Endothelial cell of umbilical vein (primary cell): ENCODE data around the gene BTAF1. TPM values are rescaled to one million over a fixed set of nuclear protein-coding genes. Genes with fewer than 3 reads are reported as not detected.

Experiments
- BruUV-seq: library from RNA; stranded (reverse); fragments of 400-500 nt; replicated peaks from 2 replicates; lab custom pipeline; 2021; lab: Mats Ljungman, UMichigan
- CTCF ChIA-PET: fragments of 300-600, 350-600 bp; sonication (Branson Sonifier 250); formaldehyde crosslinking; loops from one replicate; lab custom pipeline; 2021; ENCODE audit warnings: antibody characterized with exemption, inconsistent platforms; lab: Charles Lee
- POLR2A ChIA-PET: fragments of 300-600, 350-600 bp; sonication (Branson Sonifier 250); formaldehyde crosslinking; loops from one replicate; lab custom pipeline; 2021; ENCODE audit warnings: antibody characterized with exemption, inconsistent platforms; lab: Charles Lee
- DNase-seq: peaks from one replicate; pipeline ENCODE4 v3.0.0-alpha.2; 2011; ENCODE audit warnings: low read depth, low spot score
- FAIRE-seq: peaks from 2 replicates; lab custom pipeline; 2011; peaks lifted over from hg19 to GRCh38; lab: Jason Lieb, UNC
- H2AFZ ChIP-seq: 2 replicates; pipeline ENCODE4 v1.6.0; 2012; ENCODE audit warnings: low read depth, low read length, control low read depth, inconsistent platforms
- H3K27ac ChIP-seq: 2 replicates; pipeline ENCODE4 v1.5.1; 2011; ENCODE audit warnings: low read depth, mild to moderate bottlenecking, control low read depth, low read length, moderate library complexity; ENCODE audit not compliant: insufficient read depth
- H3K27me3 ChIP-seq, 2 experiments: 2 replicates each; pipeline versions ENCODE4 v1.6.0 to v1.6.1; 2011; ENCODE audit warnings: low read length in 2 of 2, mixed read lengths in 1 of 2; ENCODE audit not compliant: control insufficient read depth in 2 of 2, insufficient read depth in 2 of 2
- H3K36me3 ChIP-seq, 2 experiments: 2 replicates in 1 of 2; 3 replicates in 1 of 2; pipeline ENCODE4 v1.5.1; 2011; ENCODE audit warnings: low read length in 2 of 2, mild to moderate bottlenecking in 1 of 2, moderate library complexity in 1 of 2; ENCODE audit not compliant: control insufficient read depth in 2 of 2, insufficient read depth in 2 of 2; ENCODE audit errors: extremely low read depth in 1 of 2
- H3K4me1 ChIP-seq: 3 replicates; pipeline ENCODE4 v1.5.1; 2011; ENCODE audit warnings: mild to moderate bottlenecking, low read length; ENCODE audit not compliant: control insufficient read depth, insufficient read depth; ENCODE audit errors: extremely low read depth
- H3K4me2 ChIP-seq: 2 replicates; pipeline ENCODE4 v1.6.1; 2011; ENCODE audit warnings: low read length, control low read depth, mixed read lengths; ENCODE audit not compliant: insufficient read depth
- H3K4me3 ChIP-seq, 3 experiments: fragments of 200-600 bp in 1 of 3; sonication (generic), shearing (Covaris generic) in 1 of 3; replicated peaks in 1 of 3; 2 replicates each; pipeline ENCODE4 v1.5.1; 2011 to 2016; ENCODE audit warnings: control low read depth in 3 of 3, low read length in 3 of 3, mild to moderate bottlenecking in 2 of 3, inconsistent platforms in 1 of 3, low read depth in 1 of 3, moderate library complexity in 1 of 3; ENCODE audit not compliant: insufficient read depth in 1 of 3
- H3K79me2 ChIP-seq: 2 replicates; pipeline ENCODE4 v1.6.0; 2012; ENCODE audit warnings: low read length, inconsistent platforms; ENCODE audit not compliant: control insufficient read depth, insufficient read depth
- H3K9ac ChIP-seq: replicated peaks from 2 replicates; pipeline ENCODE3; 2011; ENCODE audit warnings: low read length, control low read depth; ENCODE audit not compliant: insufficient read depth; ENCODE audit errors: extremely low read depth
- H3K9me1 ChIP-seq: replicated peaks from 3 replicates; pipeline ENCODE4 v1.6.0; 2011; ENCODE audit warnings: mild to moderate bottlenecking, low read length; ENCODE audit not compliant: control insufficient read depth, insufficient read depth; ENCODE audit errors: extremely low read depth
- H3K9me3 ChIP-seq: replicated peaks from 2 replicates; pipeline ENCODE4 v1.5.1; 2012; ENCODE audit warnings: low read length, inconsistent platforms; ENCODE audit not compliant: control insufficient read depth, insufficient read depth
- H4K20me1 ChIP-seq: replicated peaks from 2 replicates; pipeline ENCODE3; 2011; ENCODE audit warnings: mild to moderate bottlenecking, low read length; ENCODE audit not compliant: control insufficient read depth, insufficient read depth; ENCODE audit errors: extremely low read depth
- EZH2 ChIP-seq: IDR thresholded peaks from 2 replicates; pipeline ENCODE4 v1.6.1; 2012; ENCODE audit warnings: borderline replicate concordance, low read depth, mild to moderate bottlenecking, moderate library complexity, low read length, inconsistent platforms; ENCODE audit not compliant: severe bottlenecking
- FOS ChIP-seq: IDR thresholded peaks from 2 replicates; pipeline ENCODE4 v1.6.1; 2011; ENCODE audit warnings: mild to moderate bottlenecking, low read length, moderate library complexity, borderline replicate concordance; ENCODE audit not compliant: insufficient read depth
- GATA2 ChIP-seq: IDR thresholded peaks from 2 replicates; pipeline ENCODE4 v1.7.0; 2011; ENCODE audit warnings: low read depth, mild to moderate bottlenecking, moderate library complexity, mixed read lengths, low read length; ENCODE audit not compliant: insufficient read length, insufficient read depth
- JUN ChIP-seq: IDR thresholded peaks from 2 replicates; pipeline ENCODE4 v1.6.1; 2011; ENCODE audit warnings: borderline replicate concordance, low read depth; ENCODE audit not compliant: insufficient read length, insufficient read depth
- MAX ChIP-seq: IDR thresholded peaks from 2 replicates; pipeline ENCODE4 v1.6.1; 2011; ENCODE audit not compliant: insufficient read depth, insufficient read length
- MYC ChIP-seq: IDR thresholded peaks from one replicate; pipeline ENCODE4 v1.6.1; 2011; ENCODE audit warnings: mild to moderate bottlenecking, low read depth, low read length
- POLR2A ChIP-seq: IDR thresholded peaks from 2 replicates; pipeline ENCODE4 v1.6.1; 2012; ENCODE audit warnings: low read depth, mild to moderate bottlenecking, control low read depth, low read length
- POLR2AphosphoS5 ChIP-seq: IDR thresholded peaks from 2 replicates; pipeline ENCODE4 v1.6.1; 2012; ENCODE audit warnings: low read depth, mild to moderate bottlenecking, control low read depth, low read length, moderate library complexity; ENCODE audit not compliant: insufficient read depth
- dilution Hi-C: fragments of 300-500 bp; cut with MboI; formaldehyde crosslinking; loops from one replicate; pipeline ENCODE4 v1.15.0; 2019; ENCODE audit warnings: low sequenced_read_pairs; ENCODE audit not compliant: extremely low pct_ligation_motif_present
- intact Hi-C: fragments of 100-400 bp; cut with micrococcal nuclease; formaldehyde crosslinking; loops from one replicate; pipeline ENCODE4 v1.10.0; 2022
- polyA plus RNA-seq, 4 experiments: library from polyadenylated mRNA; depleted of rRNA in 3 of 4; stranded (reverse) in 3 of 4; unstranded in 1 of 4; fragments of >200 nt; gene quantifications; 2 replicates each; pipeline versions ENCODE4 v1.2.1 to v1.2.3, GENCODE V29; 2011 to 2012; ENCODE audit warnings: missing spikeins in 1 of 4
- total RNA-seq: library from RNA; stranded (reverse); gene quantifications from 2 replicates; pipeline ENCODE4 v1.2.3, GENCODE V29; 2021
- TF ChIP-seq, protein P1 (sequence below), 2 donors: IDR thresholded peaks; 1 replicate in 1 of 2; 2 replicates in 1 of 2; pipeline ENCODE4 v1.5.1; 2011; ENCODE audit warnings: low read length in 2 of 2, mild to moderate bottlenecking in 2 of 2, moderate library complexity in 2 of 2, control low read depth in 1 of 2, inconsistent platforms in 1 of 2, low read depth in 1 of 2; ENCODE audit not compliant: insufficient read depth in 1 of 2; ENCODE audit errors: extremely low read depth in 1 of 2

BTAF1 gene
- total and polyA plus RNA-seq, 2 donors (not counting 3 experiments of a cell fraction or from before 2014, with no cell fraction given), result 9.9 to 23.1 TPM

DNA sequence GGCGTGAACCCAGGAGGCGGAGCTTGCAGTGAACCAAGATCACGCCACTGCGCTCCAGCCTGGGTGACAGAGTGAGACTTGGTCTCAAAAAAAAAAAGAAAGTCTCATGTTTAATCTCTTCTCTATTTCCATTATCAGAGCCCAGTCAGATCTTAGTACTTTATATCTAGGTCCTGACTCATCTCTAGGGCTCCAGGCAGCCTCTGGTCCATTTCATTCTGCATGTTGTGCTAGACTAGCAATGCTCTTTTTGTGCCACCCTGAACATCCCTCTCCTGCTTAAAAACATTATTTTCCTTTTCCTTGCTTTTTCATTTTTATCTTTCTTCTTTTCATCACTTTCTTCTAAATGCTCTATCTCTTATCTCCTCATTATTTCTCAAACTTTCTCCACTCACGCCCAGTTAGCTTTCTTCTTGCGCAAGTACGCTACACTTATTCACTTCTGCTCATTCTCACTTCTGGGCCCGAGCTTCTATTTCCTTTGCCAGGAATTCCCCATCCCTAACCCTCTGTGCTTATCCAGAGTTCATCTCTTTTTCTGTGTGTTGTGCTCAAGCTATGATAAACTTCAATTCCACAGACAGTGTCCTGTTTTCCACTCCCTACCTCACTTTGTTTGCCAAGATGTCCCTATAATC, 63.9 kb downstream of the BTAF1 start:
- Histone ChIP-seq H3K4me2 (no peak overlapping the region), H3K9me3 (no peaks in the 10 kb centered on the region), H4K20me1 (no peaks in the 10 kb centered on the region), H3K36me3 (peaks cover 2 to 15% of the 10 kb centered on the region in 2 experiments), H3K27ac (no peak overlapping the region), H3K9ac (no peak overlapping the region), H2AFZ (no peak overlapping the region), H3K4me3 (no peak overlapping the region), H3K79me2 (no peaks in the 10 kb centered on the region), H3K9me1 (no peaks in the 10 kb centered on the region), H3K27me3 (no peaks in the 10 kb centered on the region), H3K4me1 (no peaks in the 10 kb centered on the region)
- BruUV-seq, result no TSS peak
- DNase-seq (no peak), FAIRE-seq (no peak)
- intact Hi-C loops, result no loop called here
- no peak for TF ChIP-seq POLR2AphosphoS5
- no peak for TF ChIP-seq GATA2
- TF ChIP-seq MYC, result no peak
- no peak for TF ChIP-seq MAX
- no peak for TF ChIP-seq FOS
- no peak for TF ChIP-seq POLR2A
- TF ChIP-seq, protein P1, sequence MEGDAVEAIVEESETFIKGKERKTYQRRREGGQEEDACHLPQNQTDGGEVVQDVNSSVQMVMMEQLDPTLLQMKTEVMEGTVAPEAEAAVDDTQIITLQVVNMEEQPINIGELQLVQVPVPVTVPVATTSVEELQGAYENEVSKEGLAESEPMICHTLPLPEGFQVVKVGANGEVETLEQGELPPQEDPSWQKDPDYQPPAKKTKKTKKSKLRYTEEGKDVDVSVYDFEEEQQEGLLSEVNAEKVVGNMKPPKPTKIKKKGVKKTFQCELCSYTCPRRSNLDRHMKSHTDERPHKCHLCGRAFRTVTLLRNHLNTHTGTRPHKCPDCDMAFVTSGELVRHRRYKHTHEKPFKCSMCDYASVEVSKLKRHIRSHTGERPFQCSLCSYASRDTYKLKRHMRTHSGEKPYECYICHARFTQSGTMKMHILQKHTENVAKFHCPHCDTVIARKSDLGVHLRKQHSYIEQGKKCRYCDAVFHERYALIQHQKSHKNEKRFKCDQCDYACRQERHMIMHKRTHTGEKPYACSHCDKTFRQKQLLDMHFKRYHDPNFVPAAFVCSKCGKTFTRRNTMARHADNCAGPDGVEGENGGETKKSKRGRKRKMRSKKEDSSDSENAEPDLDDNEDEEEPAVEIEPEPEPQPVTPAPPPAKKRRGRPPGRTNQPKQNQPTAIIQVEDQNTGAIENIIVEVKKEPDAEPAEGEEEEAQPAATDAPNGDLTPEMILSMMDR (IDR thresholded peaks at IDR 0.05; ENCODE audit: extremely low read depth in 1 of 2, insufficient read depth in 1 of 2, low read depth in 1 of 2, low read length in 2 of 2), result no peak
- no peak for TF ChIP-seq JUN
- TF ChIP-seq EZH2, result no peak
- dilution Hi-C loops, result no loop called here
- POLR2A ChIA-PET, result no interaction called here
- CTCF ChIA-PET, result interaction anchor here (0.6 kb wide), 1 partner anchor 14 kb away, joined by 4 read pairs; no protein-coding TSS in a partner anchor
